Adrenal gland (tissue), 5 donors: ENCODE results near the gene GPR50.

Experiments
- CTCF ChIP-seq, 6 experiments: fragments of 450-650 bp in 4 of 6; fragments of 200-600 bp in 2 of 6; sonication (generic) in 1 of 6; IDR thresholded peaks; 1 replicate in 5 of 6; 2 replicates in 1 of 6; pipeline versions ENCODE4 v1.5.1 to v1.8.0; 2016 to 2021; ENCODE audit warnings: antibody characterized with exemption in 6 of 6, mild to moderate bottlenecking in 2 of 6, moderate library complexity in 1 of 6
- POLR2A ChIP-seq, 2 donors: fragments of 450-650 bp; IDR thresholded peaks; one replicate each; pipeline ENCODE4 v1.6.1; 2017; ENCODE audit warnings: antibody characterized with exemption in 2 of 2, mild to moderate bottlenecking in 2 of 2, moderate library complexity in 1 of 2
- donor health status: DM: no; HTN: no; CAD: no.

DNA sequence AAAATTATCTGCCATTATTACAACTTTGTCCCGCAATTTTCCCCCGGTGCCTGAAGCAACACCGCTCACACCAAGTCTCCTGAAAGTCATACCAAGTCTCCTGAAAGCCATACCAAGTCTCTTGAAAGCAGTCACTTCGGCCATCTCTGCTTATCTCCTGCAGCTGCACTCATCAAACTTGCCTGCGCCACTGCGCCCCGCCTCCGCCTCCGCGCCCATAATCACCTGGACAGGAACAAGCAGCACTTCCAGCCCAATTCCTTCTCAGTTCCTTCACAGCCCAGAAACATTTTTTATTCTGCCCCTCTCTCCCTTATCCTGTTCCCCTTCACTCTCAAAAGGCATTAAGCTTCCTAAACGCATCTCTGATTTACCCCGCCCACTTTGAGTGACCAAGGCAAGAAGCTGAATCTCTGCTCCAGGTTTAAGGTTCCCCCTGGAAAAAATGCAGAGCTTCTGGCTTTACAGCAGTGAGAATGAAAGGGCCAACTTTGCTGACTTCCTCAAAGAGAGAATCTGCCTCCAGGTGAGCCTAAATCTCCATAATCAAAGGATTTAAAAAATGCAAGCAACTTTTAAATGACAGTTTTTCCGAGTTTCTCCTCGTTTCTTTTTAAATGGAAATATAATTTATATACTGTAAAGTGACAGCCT, 7.7 kb downstream of the GPR50 start:
- no peak for TF ChIP-seq CTCF (IDR thresholded peaks at IDR 0.05)
- no peak for TF ChIP-seq POLR2A (IDR thresholded peaks at IDR 0.05)
